ENCODE results near the gene CLSTN1.

CLSTN1 gene

GRCh38 chr1:9844106-9844505 lies 20.3 kb upstream of the CLSTN1 start:
- TF ChIP-seq CTCF (IDR thresholded peaks at IDR 0.05): no peak
- peaks cover 41% of the 10 kb centered on the region for H3K4me1 Mint-ChIP-seq
- no peak overlapping the region for H3K4me3 Mint-ChIP-seq
- H3K27me3 Mint-ChIP-seq (ENCODE audit: low read depth, poor library complexity): peaks cover 4% of the 10 kb centered on the region
- no peaks in the 10 kb centered on the region for H3K9me3 Mint-ChIP-seq
- no peak overlapping the region for H3K27ac Mint-ChIP-seq
- DNase-seq: no peak
- no peaks in the 10 kb centered on the region for H3K36me3 Mint-ChIP-seq (ENCODE audit: low read depth)

- H3K9me3 Mint-ChIP-seq: no peaks in the 10 kb centered on the region
- H3K4me3 Mint-ChIP-seq: no peak overlapping the region
Measured at GRCh38 chr1:9843576-9843945, 19.8 kb upstream of the CLSTN1 start.

GRCh38 chr1:9842781-9843575 lies 19.2 kb upstream of the CLSTN1 start:
- H3K9me3 Mint-ChIP-seq: no peaks in the 10 kb centered on the region
- no peak for TF ChIP-seq CTCF (IDR thresholded peaks at IDR 0.05)
- peaks cover 41% of the 10 kb centered on the region for H3K4me1 Mint-ChIP-seq
- DNase-seq: no peak
- H3K4me3 Mint-ChIP-seq: no peak overlapping the region
- H3K27me3 Mint-ChIP-seq (ENCODE audit: low read depth, poor library complexity): peaks cover 4% of the 10 kb centered on the region
- no peak overlapping the region for H3K27ac Mint-ChIP-seq
- no peaks in the 10 kb centered on the region for H3K36me3 Mint-ChIP-seq (ENCODE audit: low read depth)

More at GRCh38 chr1:9843576-9843945, 19.8 kb upstream of the CLSTN1 start:
- H3K4me1 Mint-ChIP-seq: peaks cover 45% of the 10 kb centered on the region
- TF ChIP-seq CTCF (IDR thresholded peaks at IDR 0.05): no peak
- DNase-seq: no peak
- peaks cover 4% of the 10 kb centered on the region for H3K27me3 Mint-ChIP-seq (ENCODE audit: low read depth, poor library complexity)
- no peaks in the 10 kb centered on the region for H3K36me3 Mint-ChIP-seq (ENCODE audit: low read depth)
- no peak overlapping the region for H3K27ac Mint-ChIP-seq

GRCh38 chr1:9842073-9842711 lies 18.4 kb upstream of the CLSTN1 start:
- H3K9me3 Mint-ChIP-seq: no peaks in the 10 kb centered on the region
- H3K27me3 Mint-ChIP-seq (ENCODE audit: low read depth, poor library complexity): peaks cover 4% of the 10 kb centered on the region
- no peak for DNase-seq
- H3K4me3 Mint-ChIP-seq: no peak overlapping the region
- TF ChIP-seq CTCF (IDR thresholded peaks at IDR 0.05): no peak
- peaks cover 40% of the 10 kb centered on the region for H3K4me1 Mint-ChIP-seq
- H3K27ac Mint-ChIP-seq: no peak overlapping the region
- no peaks in the 10 kb centered on the region for H3K36me3 Mint-ChIP-seq (ENCODE audit: low read depth)

GRCh38 chr1:9841460-9841859 lies 17.7 kb upstream of the CLSTN1 start:
- no peak for TF ChIP-seq CTCF (IDR thresholded peaks at IDR 0.05)
- H3K36me3 Mint-ChIP-seq (ENCODE audit: low read depth): no peaks in the 10 kb centered on the region
- H3K27me3 Mint-ChIP-seq (ENCODE audit: low read depth, poor library complexity): peaks cover 4% of the 10 kb centered on the region
- DNase-seq: no peak
- no peak overlapping the region for H3K27ac Mint-ChIP-seq
- no peak overlapping the region for H3K4me3 Mint-ChIP-seq
- H3K4me1 Mint-ChIP-seq: peaks cover 41% of the 10 kb centered on the region
- H3K9me3 Mint-ChIP-seq: no peaks in the 10 kb centered on the region

All from nephron progenitor cell (in vitro differentiated cells).